Stimulated activated naive B cell treated with anti-CD40 and anti-IgM and Interleukin-4, amounts not matched to agents 10 μg/mL and 1 μg/mL and 100 μg/mL, for 72 hours (primary cell): ENCODE data around the gene RPP14.
"Not testable (repeated sequence)": the region's sequence is repeated elsewhere in the genome, so short reads cannot be mapped to it uniquely, and the experiment has no call there.

ENCODE experiments used
- ATAC-seq, 2 donors: fragments of 150-1000 bp; cut with Tn5 transposase; replicated peaks; 2 replicates each; pipeline ENCODE4 v1.10.0; 2021; ENCODE audit warnings: moderate library complexity in 1 of 2
- DNase-seq: peaks from one replicate; pipeline ENCODE4 v3.0.0; 2021
- H3K27ac Mint-ChIP-seq: one replicate; pipeline ENCODE4 v1.8.0; 2022; ENCODE audit warnings: mild to moderate bottlenecking, mixed read lengths
- H3K27me3 Mint-ChIP-seq, 2 donors: one replicate each; pipeline ENCODE4 v1.8.0; 2022; ENCODE audit warnings: mixed read lengths in 2 of 2
- H3K36me3 Mint-ChIP-seq, 2 donors: one replicate each; pipeline ENCODE4 v1.8.0; 2022; ENCODE audit warnings: mixed read lengths in 2 of 2, mild to moderate bottlenecking in 1 of 2
- H3K4me1 Mint-ChIP-seq, 2 donors: one replicate each; pipeline ENCODE4 v1.8.0; 2022; ENCODE audit warnings: mixed read lengths in 2 of 2, mild to moderate bottlenecking in 1 of 2
- H3K4me3 Mint-ChIP-seq, 2 donors: one replicate each; pipeline ENCODE4 v1.8.0; 2022; ENCODE audit warnings: mild to moderate bottlenecking in 2 of 2, mixed read lengths in 2 of 2, moderate library complexity in 1 of 2
- H3K9me3 Mint-ChIP-seq, 2 donors: one replicate each; pipeline ENCODE4 v1.8.0; 2022; ENCODE audit warnings: mixed read lengths in 2 of 2, mild to moderate bottlenecking in 1 of 2

RPP14 gene

DNA sequence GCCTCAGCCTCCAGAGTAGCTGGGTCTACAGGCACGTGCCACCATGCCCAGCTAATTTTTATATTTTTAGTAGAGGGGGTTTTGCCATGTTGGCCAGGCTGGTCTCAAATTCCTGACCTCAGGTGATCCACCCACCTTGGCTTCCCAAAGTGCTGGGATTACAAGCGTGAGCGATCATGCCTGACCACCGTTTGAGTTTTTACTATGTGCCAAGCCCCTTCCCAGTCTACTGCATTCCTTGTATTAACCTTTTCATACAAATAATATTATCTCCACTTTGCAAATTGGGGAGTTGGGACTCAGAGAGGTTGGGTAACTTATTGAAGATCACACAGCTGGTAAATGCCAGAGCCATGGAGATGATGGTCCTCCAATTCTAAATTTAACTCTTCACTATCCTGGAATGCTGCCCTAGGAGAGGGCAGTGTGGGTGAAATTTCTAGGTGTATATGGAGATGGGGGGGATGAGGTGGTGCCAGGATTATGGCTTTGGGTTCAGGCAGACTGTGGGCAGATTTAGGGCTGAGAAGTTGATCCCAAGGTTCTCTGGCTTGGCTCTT, 25.6 kb downstream of the RPP14 start:
- Mint-ChIP-seq H3K27me3 (no peaks in the 10 kb centered on the region), H3K4me3 (peak overlapping the region; percentile 80 to 90), H3K4me1 (peaks cover 30 to 64% of the 10 kb centered on the region in 2 donors), H3K27ac (peak overlapping the region; percentile 82), H3K9me3 (no peaks in the 10 kb centered on the region), H3K36me3 (peaks cover 10 to 14% of the 10 kb centered on the region in 2 donors)
- DNase-seq (no peak), ATAC-seq (no peak)

DNA sequence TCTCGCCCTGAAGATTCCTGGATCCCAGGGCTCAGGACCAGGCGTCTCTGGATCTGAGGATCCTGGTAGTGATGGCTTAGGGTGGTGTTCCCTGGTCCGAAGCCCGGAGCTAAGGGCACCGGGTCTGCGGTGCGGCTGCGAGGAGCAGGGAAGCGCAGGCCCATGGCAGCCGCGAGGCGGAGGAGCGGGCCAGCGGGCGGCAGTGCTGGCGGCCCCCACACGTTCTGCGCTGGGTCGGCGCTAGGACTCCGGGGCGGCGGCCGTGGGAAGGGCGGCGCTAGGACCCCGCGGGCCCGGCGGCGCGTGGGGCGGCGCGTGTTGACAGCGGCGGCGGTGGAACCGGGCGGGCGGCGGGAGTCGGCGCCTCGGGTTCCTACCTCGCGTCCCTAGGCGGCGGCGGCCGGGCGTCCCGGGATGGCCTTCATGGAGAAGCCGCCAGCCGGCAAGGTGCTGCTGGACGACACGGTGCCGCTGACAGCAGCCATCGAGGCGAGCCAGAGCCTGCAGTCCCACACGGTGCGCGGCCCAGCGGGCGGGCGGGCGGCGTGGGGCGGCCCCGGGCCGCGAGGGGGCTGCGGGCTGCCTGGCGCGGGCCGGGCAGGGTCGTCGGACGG, 26.6 kb downstream of the RPP14 start, which contains the start of gene PXK:
Gene PXK (plus strand): TSS at position 318 of the 614 bp plus-strand sequence. CDS start 97 bp downstream, at position 415.
- H3K4me3 Mint-ChIP-seq = peak within 1 kb of the TSS; percentile 99 to 100
- H3K27me3 Mint-ChIP-seq = no peaks in the 10 kb centered on the region
- peak; percentile 76 for DNase-seq
- ATAC-seq = peak; percentile 92 to 93
- peak within 1 kb of the TSS; percentile 94 for H3K27ac Mint-ChIP-seq
- H3K9me3 Mint-ChIP-seq = no peaks in the 10 kb centered on the region
- H3K4me1 Mint-ChIP-seq = peaks cover 27 to 66% of the 10 kb centered on the region in 2 donors
- H3K36me3 Mint-ChIP-seq = peaks cover 10 to 14% of the 10 kb centered on the region in 2 donors

DNA sequence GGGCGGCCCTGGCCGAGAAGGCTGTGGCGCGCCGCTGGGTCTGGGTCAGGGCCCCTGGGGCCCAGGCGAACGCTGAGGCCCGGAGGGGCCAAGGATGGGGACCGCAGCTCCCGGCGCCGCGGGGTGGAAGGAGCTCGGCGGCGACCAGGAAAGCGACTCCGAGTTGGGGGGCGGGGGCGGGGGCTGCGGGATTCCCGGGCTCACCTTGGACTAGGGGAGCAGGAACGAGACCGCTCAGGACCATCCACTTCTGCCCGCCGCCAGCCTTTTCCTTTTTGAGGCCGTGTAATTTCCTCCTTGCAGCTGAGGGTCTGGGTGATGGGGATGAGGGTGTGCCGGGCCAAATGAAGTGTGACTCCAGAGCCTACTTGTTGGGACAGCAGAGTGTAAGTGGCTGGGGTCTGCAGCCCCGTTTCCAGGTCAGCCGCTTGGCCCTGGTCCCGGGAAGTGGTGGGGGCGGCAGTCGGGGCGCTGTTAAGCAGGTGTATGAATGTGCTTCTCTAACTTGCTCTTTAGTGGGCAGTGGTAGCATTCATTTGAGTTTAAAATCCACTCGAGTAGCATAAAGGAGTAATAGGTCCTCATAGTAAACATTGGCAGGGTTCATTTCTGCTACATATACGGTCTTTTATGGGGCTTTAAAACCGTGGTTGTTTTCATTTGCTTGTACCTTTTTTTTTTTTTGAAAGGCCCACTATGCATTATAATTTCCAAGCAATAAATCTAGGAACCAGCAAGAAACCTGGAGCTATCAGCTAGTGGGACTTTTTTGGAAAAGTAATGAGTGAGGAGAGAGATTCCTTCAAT, 27.4 kb downstream of the RPP14 start:
- peaks cover 26 to 69% of the 10 kb centered on the region in 2 donors for H3K4me1 Mint-ChIP-seq
- ATAC-seq (peak; percentile 58 to 60), DNase-seq (no peak)
- H3K4me3 Mint-ChIP-seq = peak overlapping the region; percentile 99 to 100
- H3K9me3 Mint-ChIP-seq = no peaks in the 10 kb centered on the region
- H3K27me3 Mint-ChIP-seq = no peaks in the 10 kb centered on the region
- peaks cover 10 to 14% of the 10 kb centered on the region in 2 donors for H3K36me3 Mint-ChIP-seq
- H3K27ac Mint-ChIP-seq = peak overlapping the region; percentile 94

GRCh38 chr3:58334013-58334321, 27.9 kb downstream of the RPP14 start:
- ATAC-seq (no peak), DNase-seq (no peak)
- H3K9me3 Mint-ChIP-seq = no peaks in the 10 kb centered on the region
- H3K36me3 Mint-ChIP-seq = peaks cover 11 to 15% of the 10 kb centered on the region in 2 donors
- no peaks in the 10 kb centered on the region for H3K27me3 Mint-ChIP-seq
- H3K4me1 Mint-ChIP-seq = peaks cover 25 to 74% of the 10 kb centered on the region in 2 donors
- H3K27ac Mint-ChIP-seq = peak overlapping the region; percentile 42
- H3K4me3 Mint-ChIP-seq = peak overlapping the region; percentile 99 to 100

- DNase-seq = no peak
Measured at GRCh38 chr3:58334506-58334884, 28.4 kb downstream of the RPP14 start.

DNA sequence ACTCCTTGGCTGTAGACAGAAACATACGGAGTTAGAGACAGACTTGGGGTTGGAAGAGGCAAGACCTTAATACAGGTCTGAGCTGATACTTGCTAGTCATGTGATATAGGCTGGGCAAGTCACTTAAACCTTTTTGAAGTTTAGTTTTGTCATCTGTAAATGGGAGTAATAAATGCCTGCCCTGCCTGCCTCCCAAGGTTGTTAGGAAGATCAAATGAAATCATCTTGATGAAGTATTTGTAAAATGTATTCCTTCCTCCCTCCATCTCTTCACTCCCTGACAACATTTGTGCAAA, 29.6 kb downstream of the RPP14 start:
- H3K36me3 Mint-ChIP-seq = peaks cover 17 to 20% of the 10 kb centered on the region in 2 donors
- DNase-seq (no peak), ATAC-seq (no peak)
- H3K27me3 Mint-ChIP-seq = no peaks in the 10 kb centered on the region
- peaks cover 28 to 78% of the 10 kb centered on the region in 2 donors for H3K4me1 Mint-ChIP-seq
- H3K27ac Mint-ChIP-seq = peak overlapping the region; percentile 80
- no peaks in the 10 kb centered on the region for H3K9me3 Mint-ChIP-seq
- peak overlapping the region; percentile 99 to 100 for H3K4me3 Mint-ChIP-seq

More at GRCh38 chr3:58334506-58334884, 28.4 kb downstream of the RPP14 start:
- H3K36me3 Mint-ChIP-seq = peaks cover 16 to 19% of the 10 kb centered on the region in 2 donors
- peak overlapping the region; percentile 99 to 100 for H3K4me3 Mint-ChIP-seq
- no peaks in the 10 kb centered on the region for H3K27me3 Mint-ChIP-seq
- no peak for ATAC-seq
- no peaks in the 10 kb centered on the region for H3K9me3 Mint-ChIP-seq
- H3K4me1 Mint-ChIP-seq = peaks cover 27 to 79% of the 10 kb centered on the region in 2 donors
- peak overlapping the region; percentile 80 for H3K27ac Mint-ChIP-seq

DNA sequence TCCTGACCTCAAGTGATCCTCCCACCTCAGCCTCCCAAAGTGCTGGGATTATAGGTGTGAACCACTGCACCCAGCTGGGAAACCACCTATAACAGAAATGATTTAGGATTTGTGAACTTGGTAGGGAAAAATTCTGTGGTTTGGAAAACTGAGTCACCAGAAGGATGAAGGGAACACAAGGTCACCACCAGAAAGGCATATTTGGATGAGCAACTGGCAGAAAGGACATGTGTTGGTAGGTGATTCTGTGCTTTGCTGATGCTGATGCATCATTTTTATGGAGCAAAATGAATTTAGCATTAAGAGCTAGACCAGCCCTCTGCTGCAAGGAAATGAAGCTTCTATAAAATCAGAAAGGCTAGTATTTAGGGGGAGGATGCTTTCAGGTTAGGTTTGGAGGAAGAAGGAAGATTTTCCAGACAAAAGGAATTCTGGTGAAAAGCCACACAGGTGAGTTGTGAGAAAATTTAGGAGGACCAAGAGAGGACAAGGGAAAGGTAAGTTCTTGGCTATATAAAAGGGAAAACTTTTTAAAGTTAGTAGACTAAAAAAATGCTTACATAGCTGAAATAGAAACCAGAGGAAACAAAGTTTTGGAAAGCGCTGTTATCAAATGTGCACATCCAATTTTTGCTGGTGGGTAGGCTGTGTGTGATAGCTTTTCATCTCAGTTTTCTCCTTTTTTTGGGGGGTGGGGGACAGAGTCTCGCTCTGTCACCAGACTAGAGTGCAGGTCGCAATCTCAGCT, 30.3 kb downstream of the RPP14 start:
- DNase-seq (no peak), ATAC-seq (no peak)
- Mint-ChIP-seq H3K4me1 (peaks cover 31 to 80% of the 10 kb centered on the region in 2 donors), H3K27ac (peak overlapping the region; percentile 7), H3K4me3 (peak overlapping the region in 1 of 2 donors; percentile 10), H3K9me3 (no peaks in the 10 kb centered on the region), H3K36me3 (peaks cover 24 to 28% of the 10 kb centered on the region in 2 donors), H3K27me3 (no peaks in the 10 kb centered on the region)

GRCh38 chr3:58337190-58337589, 31.1 kb downstream of the RPP14 start:
- ATAC-seq = no peak
- Mint-ChIP-seq H3K36me3 (peaks cover 24 to 30% of the 10 kb centered on the region in 2 donors), H3K4me3 (no peak overlapping the region), H3K27ac (no peak overlapping the region), H3K4me1 (peaks cover 33 to 74% of the 10 kb centered on the region in 2 donors), H3K27me3 (no peaks in the 10 kb centered on the region), H3K9me3 (no peaks in the 10 kb centered on the region)
- no peak for DNase-seq

DNA sequence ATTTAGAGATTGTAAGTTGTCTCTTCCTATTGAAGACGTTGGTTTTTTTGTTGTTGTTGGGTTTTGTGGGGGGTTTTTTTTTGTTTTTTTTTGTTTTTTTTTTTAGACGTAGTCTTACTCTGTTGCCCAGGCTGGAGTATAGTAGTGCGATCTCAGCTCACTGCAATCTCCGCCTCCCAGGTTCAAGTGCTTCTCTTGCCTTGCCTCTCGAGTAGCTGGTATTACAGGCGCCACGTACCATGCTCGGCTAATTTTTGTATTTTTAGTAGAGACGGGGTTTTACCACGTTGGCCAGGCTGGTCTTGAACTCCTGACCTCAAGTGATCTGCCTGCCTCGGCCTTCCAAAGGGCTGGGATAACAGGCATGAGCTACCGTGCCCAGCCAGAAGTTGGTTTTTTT, 33.1 kb downstream of the RPP14 start:
- Mint-ChIP-seq H3K27ac (peak overlapping the region; percentile 86), H3K36me3 (peaks cover 26 to 30% of the 10 kb centered on the region in 2 donors), H3K4me3 (peak overlapping the region; percentile 26 to 41), H3K4me1 (peaks cover 43 to 78% of the 10 kb centered on the region in 2 donors)
- H3K27me3 Mint-ChIP-seq, DNase-seq, H3K9me3 Mint-ChIP-seq: not testable (repeated sequence)
- peak in 1 of 2 donors; percentile 31 for ATAC-seq

DNA sequence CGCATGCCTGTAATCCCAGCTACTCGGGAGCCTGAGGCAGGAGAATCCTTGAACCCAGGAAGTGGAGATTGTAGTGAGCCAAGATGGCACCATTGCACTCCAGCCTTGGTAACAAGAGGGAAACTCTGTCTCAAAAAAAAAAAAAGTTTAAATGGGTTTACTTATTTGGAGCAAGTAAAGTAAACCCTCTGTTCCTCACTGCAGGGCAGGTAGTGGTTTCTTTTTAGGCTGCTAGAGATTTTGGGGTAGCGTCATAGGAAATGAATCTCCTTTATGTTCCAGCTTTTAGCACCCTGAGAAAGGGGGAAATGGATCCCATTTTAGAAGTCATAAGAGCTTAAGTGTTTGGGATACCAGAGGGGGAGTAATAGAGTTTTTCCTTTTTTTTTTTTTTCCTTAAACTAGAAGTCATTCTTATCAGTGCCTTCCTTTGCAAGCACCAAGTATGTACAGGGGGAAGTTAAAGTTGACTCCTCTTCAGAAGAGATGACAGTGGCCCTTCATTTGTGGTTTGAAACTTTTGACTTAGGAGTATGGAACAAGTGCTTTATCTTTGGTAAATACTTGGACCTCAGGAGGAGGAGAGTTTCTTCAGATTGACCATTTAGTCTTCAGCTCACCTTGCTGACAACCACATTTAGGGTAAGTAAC, 34.7 kb downstream of the RPP14 start:
- Mint-ChIP-seq H3K36me3 (peaks cover 25 to 26% of the 10 kb centered on the region in 2 donors), H3K27ac (peak overlapping the region; percentile 83), H3K27me3 (no peaks in the 10 kb centered on the region), H3K4me1 (peaks cover 37 to 75% of the 10 kb centered on the region in 2 donors), H3K4me3 (peak overlapping the region in 1 of 2 donors; percentile 29), H3K9me3 (no peaks in the 10 kb centered on the region)
- DNase-seq (no peak), ATAC-seq (peak; percentile 37 to 53)

- no peaks in the 10 kb centered on the region for H3K27me3 Mint-ChIP-seq
- peaks cover 23 to 28% of the 10 kb centered on the region in 2 donors for H3K36me3 Mint-ChIP-seq
- H3K4me3 Mint-ChIP-seq = no peak overlapping the region
- peak overlapping the region; percentile 83 for H3K27ac Mint-ChIP-seq
- no peak for ATAC-seq
- H3K9me3 Mint-ChIP-seq = no peaks in the 10 kb centered on the region
- peaks cover 38 to 75% of the 10 kb centered on the region in 2 donors for H3K4me1 Mint-ChIP-seq
- DNase-seq = no peak
Measured at GRCh38 chr3:58341376-58341775, 35.3 kb downstream of the RPP14 start.

DNA sequence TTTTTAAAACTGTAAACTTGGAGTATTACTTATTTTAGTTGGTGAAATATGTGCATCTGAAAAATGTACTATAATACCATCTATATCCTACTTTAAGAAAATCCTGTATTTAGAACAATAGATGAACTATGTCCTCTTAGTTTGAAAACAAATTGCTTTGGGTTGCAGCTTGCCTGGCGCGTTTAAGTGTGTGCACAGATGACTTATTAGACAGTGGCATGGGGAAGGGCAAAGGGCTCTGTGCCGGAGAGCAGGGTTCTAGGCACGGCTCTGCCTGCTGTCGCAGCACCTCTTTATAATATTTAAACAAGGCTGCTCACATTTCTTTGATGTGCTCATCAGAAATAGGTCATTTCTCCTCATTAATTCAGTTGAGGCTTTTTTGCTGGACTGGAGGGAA, 36.6 kb downstream of the RPP14 start:
- DNase-seq (no peak), ATAC-seq (no peak)
- Mint-ChIP-seq H3K4me3 (no peak overlapping the region), H3K9me3 (no peaks in the 10 kb centered on the region), H3K36me3 (peaks cover 23 to 27% of the 10 kb centered on the region in 2 donors), H3K27ac (peak overlapping the region; percentile 42), H3K4me1 (peaks cover 38 to 73% of the 10 kb centered on the region in 2 donors), H3K27me3 (no peaks in the 10 kb centered on the region)

- ATAC-seq (no peak), DNase-seq (no peak)
- H3K4me3 Mint-ChIP-seq = no peak overlapping the region
- peaks cover 16 to 21% of the 10 kb centered on the region in 2 donors for H3K36me3 Mint-ChIP-seq
- H3K4me1 Mint-ChIP-seq = peaks cover 50 to 79% of the 10 kb centered on the region in 2 donors
- no peaks in the 10 kb centered on the region for H3K27me3 Mint-ChIP-seq
- H3K9me3 Mint-ChIP-seq = no peaks in the 10 kb centered on the region
- H3K27ac Mint-ChIP-seq = no peak overlapping the region
Measured at GRCh38 chr3:58345457-58345856, 39.4 kb downstream of the RPP14 start.

DNA sequence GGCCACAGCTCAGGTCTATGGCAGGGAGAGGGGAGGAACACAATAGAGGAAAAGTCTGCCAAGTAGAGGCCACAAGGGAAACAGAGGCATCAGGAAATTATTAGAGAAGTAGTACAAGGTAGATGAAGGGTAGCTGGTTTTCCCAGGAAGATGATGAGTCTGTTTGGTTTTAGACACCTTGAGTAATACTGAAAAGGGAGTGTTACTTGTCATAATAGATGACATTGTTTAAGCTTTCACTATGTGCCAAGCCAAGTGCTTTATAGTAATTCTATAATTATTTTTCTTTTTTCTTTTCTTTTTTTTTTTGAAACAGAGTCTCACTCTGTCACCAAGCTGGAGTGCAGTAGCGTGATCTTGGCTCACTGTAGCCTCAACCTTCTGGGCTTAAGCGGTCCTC, 40.3 kb downstream of the RPP14 start:
- H3K4me3 Mint-ChIP-seq = peak overlapping the region in 1 of 2 donors; percentile 24
- no peak for DNase-seq
- H3K4me1 Mint-ChIP-seq = peaks cover 48 to 79% of the 10 kb centered on the region in 2 donors
- ATAC-seq = no peak
- no peaks in the 10 kb centered on the region for H3K27me3 Mint-ChIP-seq
- H3K36me3 Mint-ChIP-seq = peaks cover 9 to 13% of the 10 kb centered on the region in 2 donors
- no peaks in the 10 kb centered on the region for H3K9me3 Mint-ChIP-seq
- peak overlapping the region; percentile 65 for H3K27ac Mint-ChIP-seq
